HS-5 (cell line): ENCODE measurements around the gene TMEM170B.
"Not testable (repeated sequence)": the region's sequence is repeated elsewhere in the genome, so short reads cannot be mapped to it uniquely, and the experiment has no call there.

Experiments used
- DNase-seq: peaks from one replicate; pipeline ENCODE4 v3.0.0-alpha.2; 2012; ENCODE audit warnings: low read depth

The TMEM170B gene

GRCh38 chr6:11528996-11529395 lies 8.6 kb upstream of the TMEM170B start:
- no peak for DNase-seq

- no peak for DNase-seq
Observed at GRCh38 chr6:11532097-11532496, 5.5 kb upstream of the TMEM170B start.

DNA sequence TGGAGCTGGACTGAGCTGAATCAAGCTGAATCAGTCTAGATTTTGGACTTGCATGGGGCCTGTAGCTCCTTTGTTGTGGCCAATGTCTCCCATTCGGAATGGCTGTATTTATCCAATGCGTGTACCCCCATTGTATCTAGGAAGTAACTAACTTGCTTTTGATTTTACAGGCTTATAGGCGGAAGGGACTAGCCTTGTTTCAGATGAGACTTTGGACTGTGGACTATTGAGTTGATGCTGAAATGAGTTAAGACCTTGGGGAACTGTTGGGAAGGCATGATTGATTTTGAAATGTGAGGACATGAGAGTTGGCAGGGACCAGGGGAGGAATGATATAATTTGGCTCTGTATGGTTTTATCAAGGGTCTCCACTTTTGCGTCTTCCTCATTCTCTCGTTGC lies 3.0 kb upstream of the TMEM170B start:
- DNase-seq = no peak

GRCh38 chr6:11535801-11536230 lies 1.7 kb upstream of the TMEM170B start:
- DNase-seq = no peak

DNA sequence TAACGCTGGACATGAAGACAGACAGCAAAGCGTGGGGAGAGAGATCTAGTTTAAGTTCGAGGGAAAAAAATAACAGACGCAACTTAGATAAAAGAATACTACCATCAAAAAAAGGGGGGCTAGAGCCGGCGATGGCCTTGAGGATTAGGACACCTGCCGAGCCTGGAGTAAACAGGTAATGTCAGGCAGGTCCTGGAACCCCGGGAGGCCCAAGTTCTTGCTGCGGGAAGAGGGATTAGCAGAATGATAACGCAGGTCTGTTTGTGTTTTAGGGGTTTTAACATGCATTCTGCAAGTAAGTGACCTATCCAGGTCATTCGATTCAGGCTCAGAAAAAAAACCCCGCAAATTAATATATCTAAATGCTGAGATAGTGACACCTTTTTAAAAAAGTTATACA lies 754 bp upstream of the TMEM170B start:
- no peak for DNase-seq

DNA sequence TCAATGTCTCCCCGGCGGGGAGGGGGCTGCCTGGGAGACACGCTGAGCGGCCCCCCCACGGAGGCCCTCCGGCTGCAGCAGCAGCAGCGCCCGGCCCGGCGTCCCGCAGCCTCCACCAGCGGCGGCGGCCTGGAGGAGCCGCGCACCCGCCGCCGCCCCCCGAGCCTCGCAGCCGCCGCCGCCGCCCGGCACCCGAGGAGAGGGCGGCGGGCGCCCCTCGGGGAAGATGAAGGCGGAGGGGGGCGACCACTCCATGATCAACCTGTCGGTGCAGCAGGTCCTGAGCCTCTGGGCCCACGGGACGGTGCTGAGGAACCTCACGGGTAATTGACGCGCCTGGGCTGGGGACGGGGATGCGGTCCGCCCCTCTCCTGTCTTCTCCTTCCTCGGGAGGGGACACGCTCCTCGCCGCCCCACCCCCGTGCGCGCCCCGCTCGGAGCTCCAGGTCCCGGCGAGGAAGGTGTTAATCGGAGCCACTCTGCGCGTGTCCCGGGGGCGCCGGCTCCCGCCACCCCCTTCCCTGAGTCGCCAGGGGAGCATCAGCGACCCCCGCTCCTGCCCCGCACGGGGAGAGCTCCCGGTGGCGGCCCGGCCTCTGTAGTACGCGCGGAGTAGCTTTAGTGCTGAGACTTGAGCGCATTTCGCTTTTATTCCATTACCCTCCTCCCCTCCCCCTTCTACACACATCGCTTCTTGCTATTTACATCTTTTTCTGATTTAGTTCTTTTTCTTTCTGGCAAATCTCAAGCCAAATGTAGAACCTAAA lies 686 bp downstream of the TMEM170B start:
- no peak for DNase-seq

- no peak for DNase-seq
Observed at GRCh38 chr6:11538819-11539468, 1.4 kb downstream of the TMEM170B start.

DNA sequence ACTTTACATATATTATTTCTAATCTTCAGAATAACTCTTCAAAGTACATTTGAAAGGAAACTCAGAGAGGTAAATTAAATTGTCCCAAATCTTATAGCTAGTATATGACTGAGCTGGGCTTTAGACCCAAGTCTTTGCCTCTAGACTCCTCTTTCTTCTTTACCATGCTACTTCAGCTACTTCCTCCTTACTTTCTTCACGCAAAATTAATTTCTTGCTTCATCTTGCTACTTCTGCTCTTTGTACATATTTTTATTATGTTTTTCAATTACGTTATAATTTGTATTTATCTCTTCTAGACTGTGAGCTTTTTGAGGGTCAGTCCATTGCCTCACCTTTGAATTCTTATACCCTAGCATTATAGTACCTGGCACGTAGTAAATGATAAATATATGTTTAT lies 5.3 kb downstream of the TMEM170B start:
- DNase-seq = no peak

GRCh38 chr6:11543919-11544518 lies 6.5 kb downstream of the TMEM170B start:
- DNase-seq = no peak

DNA sequence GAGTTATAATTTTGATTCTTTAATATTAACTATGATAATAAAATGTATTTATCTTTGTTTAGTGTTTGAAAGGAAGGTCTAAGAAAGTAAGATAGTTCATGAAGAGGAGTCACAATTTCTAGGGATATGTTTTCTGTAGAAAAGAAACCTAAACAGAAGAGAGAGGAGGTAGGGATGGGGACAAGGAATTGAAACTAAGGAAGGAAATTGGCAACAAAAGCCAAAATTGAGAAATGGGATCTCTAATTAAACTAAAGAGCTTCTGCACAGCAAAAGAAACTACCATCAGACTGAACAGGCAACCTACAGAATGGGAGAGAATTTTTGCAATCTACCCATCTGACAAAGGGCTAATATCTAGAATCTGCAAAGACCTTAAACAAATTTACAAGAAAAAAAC lies 10.3 kb downstream of the TMEM170B start:
- DNase-seq = not testable (repeated sequence)

GRCh38 chr6:11548578-11548977 lies 11.0 kb downstream of the TMEM170B start:
- DNase-seq = not testable (repeated sequence)

- DNase-seq = no peak
Observed at GRCh38 chr6:11551053-11551452, 13.5 kb downstream of the TMEM170B start.

DNA sequence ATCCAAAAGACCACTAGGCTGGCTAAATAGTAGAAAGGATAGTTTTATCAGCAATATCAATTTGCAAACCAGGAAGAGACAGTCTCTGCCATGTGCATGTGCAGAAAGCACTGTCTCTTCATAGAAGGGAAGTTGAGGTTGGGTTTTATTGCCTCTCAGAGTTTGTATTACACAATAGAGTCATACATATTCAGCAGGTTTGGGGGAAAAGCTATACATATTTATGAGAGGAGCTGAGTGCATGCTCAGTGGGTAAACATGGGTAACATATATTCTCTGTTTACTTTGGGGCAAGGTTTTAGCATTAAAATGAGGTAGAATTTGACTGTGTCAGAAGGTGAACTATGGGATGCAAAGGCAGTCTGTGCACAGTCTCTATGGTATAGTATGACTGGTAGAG lies 14.9 kb downstream of the TMEM170B start:
- DNase-seq = no peak

- DNase-seq = no peak
Observed at GRCh38 chr6:11553824-11554223, 16.3 kb downstream of the TMEM170B start.

- DNase-seq = no peak
Observed at GRCh38 chr6:11556309-11556708, 18.8 kb downstream of the TMEM170B start.

- DNase-seq = no peak
Observed at GRCh38 chr6:11563793-11564192, 26.2 kb downstream of the TMEM170B start.

- no peak for DNase-seq
Observed at GRCh38 chr6:11566609-11567008, 29.1 kb downstream of the TMEM170B start.

- DNase-seq = no peak
Observed at GRCh38 chr6:11571073-11571472, 33.5 kb downstream of the TMEM170B start.

- peak; percentile 67 for DNase-seq
Observed at GRCh38 chr6:11575408-11576033, 38.0 kb downstream of the TMEM170B start.

DNA sequence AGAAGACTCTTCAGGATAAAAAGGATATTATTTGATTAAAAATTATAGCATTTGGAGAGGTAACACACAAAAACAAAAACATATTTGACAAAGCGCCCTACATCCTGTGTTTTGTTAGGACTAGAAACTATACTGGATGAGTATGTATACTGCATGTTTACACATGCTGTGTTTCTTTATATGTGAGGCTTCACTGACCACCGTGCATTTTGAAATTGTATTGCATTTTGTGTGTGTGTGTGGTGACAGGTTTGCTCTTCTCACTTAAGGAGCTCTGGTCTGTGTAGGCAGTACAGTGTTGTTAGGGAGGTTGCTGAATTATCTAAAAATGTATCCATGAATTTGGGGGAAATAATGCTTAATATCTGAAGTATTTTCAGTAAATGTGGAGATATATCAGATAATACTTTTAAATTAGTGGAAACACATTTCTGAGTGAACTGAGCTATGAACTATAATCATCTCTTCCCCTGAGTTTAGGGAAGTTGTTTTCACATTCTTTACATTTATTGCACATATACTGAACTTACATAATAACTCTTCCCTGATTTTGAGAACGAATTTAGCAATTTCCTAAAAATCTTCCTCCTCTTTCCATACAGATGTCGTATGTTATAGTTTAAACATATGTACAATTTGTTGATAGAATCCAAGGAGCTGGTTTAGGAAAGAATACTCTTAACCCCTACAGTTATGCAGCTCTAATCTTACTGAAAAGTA lies 43.3 kb downstream of the TMEM170B start:
- no peak for DNase-seq

DNA sequence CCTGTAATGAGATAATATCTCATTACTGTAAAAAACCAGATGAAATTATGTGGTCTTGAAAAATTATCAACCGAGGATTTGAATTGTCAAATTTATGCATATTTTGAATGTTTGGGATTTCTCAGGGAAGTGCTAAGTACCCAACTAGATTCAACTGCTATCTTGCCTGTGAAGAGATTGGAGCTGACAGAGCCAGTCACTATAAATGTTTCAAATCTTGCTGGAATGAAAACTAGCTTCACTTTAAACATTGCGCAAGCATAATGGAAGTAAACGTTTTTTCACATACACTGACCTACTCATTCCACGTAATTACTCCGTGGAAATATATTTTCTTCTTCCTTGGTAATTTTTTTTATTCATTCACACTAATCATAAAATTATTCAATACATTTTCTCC lies 46.7 kb downstream of the TMEM170B start:
- no peak for DNase-seq

- no peak for DNase-seq
Observed at GRCh38 chr6:11585426-11586016, 48.0 kb downstream of the TMEM170B start.
